HepG2 (cell line): ENCODE measurements around the gene KANSL1. TPM values are rescaled to one million over a fixed set of nuclear protein-coding genes. Genes with fewer than 3 reads are reported as not detected.

ENCODE experiments used
- ATAC-seq: fragments of 200-7000 bp; cut with Tn5 transposase; 3 replicates; pipeline ENCODE4 v1.9.1; 2020; ENCODE audit warnings: mild to moderate bottlenecking, moderate library complexity
- BruUV-seq: library from RNA; stranded (reverse); fragments of 400-500 nt; replicated peaks from 2 replicates; lab custom pipeline; 2021; lab: Mats Ljungman, UMichigan
- CTCF ChIA-PET: fragments of 300-600 bp; formaldehyde crosslinking; extraction: SDS; loops from one replicate; lab custom pipeline; 2021; ENCODE audit warnings: low total read pairs, inconsistent platforms, low intra/inter-chr PET ratio; lab: Yijun Ruan, JAX
- POLR2A ChIA-PET: fragments of 350-600 bp; sonication (Branson Sonifier 250); formaldehyde crosslinking; loops from one replicate; lab custom pipeline; 2020; ENCODE audit warnings: antibody characterized with exemption, inconsistent platforms; lab: Yijun Ruan, JAX
- DNase-seq: peaks from one replicate; pipeline ENCODE4 v3.0.0-alpha.2; 2015; ENCODE audit warnings: low spot score
- FAIRE-seq: peaks from 3 replicates; lab custom pipeline; 2011; peaks lifted over from hg19 to GRCh38; lab: Jason Lieb, UNC
- H2AFZ ChIP-seq: one replicate; pipeline ENCODE4 v1.6.1; 2011; ENCODE audit warnings: low read length, inconsistent platforms
- H3K27ac ChIP-seq: fragments of 300-600 bp; 3 replicates; pipeline ENCODE4 v1.8.0; 2011; ENCODE audit warnings: mixed run types, mild to moderate bottlenecking, mixed read lengths, low read length, inconsistent platforms; ENCODE audit not compliant: insufficient read depth; ENCODE audit errors: extremely low read length
- H3K27me3 ChIP-seq, 2 experiments: fragments of 200-600 bp in 1 of 2; 2 replicates in 1 of 2; 3 replicates in 1 of 2; pipeline versions ENCODE4 v1.6.0 to v1.8.0; 2011; ENCODE audit warnings: low read length in 2 of 2, mild to moderate bottlenecking in 2 of 2, moderate library complexity in 2 of 2, inconsistent platforms in 1 of 2; ENCODE audit not compliant: insufficient read depth in 2 of 2, control insufficient read depth in 1 of 2
- H3K36me3 ChIP-seq, 2 experiments: fragments of 200-600 bp in 1 of 2; replicated peaks in 1 of 2; 2 replicates in 1 of 2; 3 replicates in 1 of 2; pipeline versions ENCODE4 v1.5.1 to v1.8.0; 2011; ENCODE audit warnings: low read length in 2 of 2, inconsistent platforms in 1 of 2; ENCODE audit not compliant: insufficient read depth in 2 of 2, control insufficient read depth in 1 of 2
- H3K4me1 ChIP-seq: 2 replicates; pipeline ENCODE4 v1.5.1; 2012; ENCODE audit warnings: low read length, inconsistent platforms; ENCODE audit not compliant: insufficient read depth
- H3K4me2 ChIP-seq: 2 replicates; pipeline ENCODE4 v1.6.0; 2011; ENCODE audit warnings: low read depth, low read length, inconsistent platforms
- H3K4me3 ChIP-seq, 3 experiments: fragments of 200-600 bp in 1 of 3; sonication (generic), shearing (Covaris generic) in 1 of 3; replicated peaks in 1 of 3; 2 replicates each; pipeline ENCODE4 v1.5.1; 2011 to 2016; ENCODE audit warnings: low read length in 3 of 3, inconsistent platforms in 2 of 3, low read depth in 2 of 3, mild to moderate bottlenecking in 2 of 3, control low read depth in 1 of 3, mixed read lengths in 1 of 3; ENCODE audit not compliant: insufficient read depth in 1 of 3
- H3K79me2 ChIP-seq: one replicate; pipeline ENCODE4 v1.6.1; 2011; ENCODE audit warnings: low read length, inconsistent platforms; ENCODE audit not compliant: insufficient read depth
- H3K9ac ChIP-seq: 2 replicates; pipeline ENCODE4 v1.6.0; 2011; ENCODE audit warnings: mild to moderate bottlenecking, low read depth, low read length, inconsistent platforms; ENCODE audit not compliant: insufficient read depth
- H3K9me3 ChIP-seq: 2 replicates; pipeline ENCODE4 v1.5.1; 2012; ENCODE audit warnings: mild to moderate bottlenecking, low read length
- H4K20me1 ChIP-seq: 2 replicates; pipeline ENCODE4 v1.6.0; 2011; ENCODE audit warnings: inconsistent platforms, mild to moderate bottlenecking, low read length, moderate library complexity; ENCODE audit not compliant: insufficient read depth
- DDIT3 ChIP-seq: sonication (generic); formaldehyde crosslinking; IDR thresholded peaks from 2 replicates; pipeline ENCODE4 v1.4.0; 2020; ENCODE audit warnings: mild to moderate bottlenecking, missing genetic modification reagents
- DMTF1 ChIP-seq: sonication (generic); formaldehyde crosslinking; IDR thresholded peaks from 2 replicates; pipeline ENCODE4 v1.4.0; 2020; ENCODE audit warnings: mild to moderate bottlenecking, missing genetic modification reagents
- GZF1 ChIP-seq: sonication (generic); formaldehyde crosslinking; IDR thresholded peaks from 2 replicates; pipeline ENCODE4 v1.5.1; 2020; ENCODE audit warnings: mild to moderate bottlenecking, missing genetic modification reagents
- HNF4A ChIP-seq: sonication (generic); formaldehyde crosslinking; IDR thresholded peaks from 2 replicates; pipeline ENCODE4 v1.4.0; 2020; ENCODE audit warnings: missing genetic modification reagents
- SMARCE1 ChIP-seq: fragments of 450-650 bp; IDR thresholded peaks from 2 replicates; pipeline ENCODE4 v1.6.1; 2017; ENCODE audit warnings: borderline replicate concordance
- TBX2 ChIP-seq: sonication (generic); formaldehyde crosslinking; IDR thresholded peaks from 2 replicates; pipeline ENCODE4 v1.5.0; 2020; ENCODE audit warnings: missing genetic modification reagents, mild to moderate bottlenecking, borderline replicate concordance
- ZBTB7A ChIP-seq: sonication (generic); formaldehyde crosslinking; IDR thresholded peaks from 2 replicates; pipeline ENCODE4 v1.8.0; 2022; ENCODE audit warnings: mild to moderate bottlenecking, missing genetic modification reagents
- ZNF350 ChIP-seq: sonication (generic); formaldehyde crosslinking; IDR thresholded peaks from 2 replicates; pipeline ENCODE4 v1.4.0; 2020; ENCODE audit warnings: mild to moderate bottlenecking, low read depth, missing genetic modification reagents, borderline replicate concordance
- ZNF431 ChIP-seq: sonication (generic); formaldehyde crosslinking; IDR thresholded peaks from 2 replicates; pipeline ENCODE4 v1.9.0; 2022; ENCODE audit warnings: missing genetic modification reagents, low read depth, mild to moderate bottlenecking, borderline replicate concordance
- ZNF567 ChIP-seq: sonication (generic); formaldehyde crosslinking; IDR thresholded peaks from 2 replicates; pipeline ENCODE4 v1.8.1; 2023; ENCODE audit warnings: mild to moderate bottlenecking, missing genetic modification reagents, borderline replicate concordance
- ZNF576 ChIP-seq: sonication (generic); formaldehyde crosslinking; IDR thresholded peaks from 2 replicates; pipeline ENCODE4 v1.4.0; 2020; ENCODE audit warnings: mild to moderate bottlenecking, missing genetic modification reagents
- ZNF580 ChIP-seq: IDR thresholded peaks from 2 replicates; pipeline ENCODE4 v1.6.1; 2016; ENCODE audit warnings: low read depth, borderline replicate concordance
- ZNF674 ChIP-seq: sonication (generic); formaldehyde crosslinking; IDR thresholded peaks from 2 replicates; pipeline ENCODE4 v1.5.0; 2020; ENCODE audit warnings: low read depth, mild to moderate bottlenecking, missing genetic modification reagents
- ZNF878 ChIP-seq: sonication (generic); formaldehyde crosslinking; IDR thresholded peaks from 2 replicates; pipeline ENCODE4 v1.8.1; 2023; ENCODE audit warnings: mild to moderate bottlenecking, missing genetic modification reagents, moderate library complexity
- WGBS: methylation state at CpG from one replicate; pipeline ENCODE4 v1.1.6; 2017; ENCODE audit warnings: low lambda C conversion rate; 5-methylcytosine and 5-hydroxymethylcytosine counted together
- in situ Hi-C: cut with HindIII; loops from 2 replicates; pipeline ENCODE4 v1.10.0; 2017; ENCODE audit warnings: low pct_unique_long_range_greater_than_20kb; ENCODE audit not compliant: extremely low pct_ligation_motif_present
- intact Hi-C: fragments of 100-400 bp; cut with micrococcal nuclease; formaldehyde crosslinking; loops from one replicate; pipeline ENCODE4 v1.10.0; 2022; ENCODE audit not compliant: unreplicated experiment
- polyA plus RNA-seq, 8 experiments: library from polyadenylated mRNA; depleted of rRNA in 3 of 8; stranded (reverse) in 7 of 8; unstranded in 1 of 8; fragments of >200 nt; fragmentation: Illumina TruSeq in 4 of 8; extraction: Trizol in 4 of 8; gene quantifications; 2 replicates each; pipeline versions ENCODE4 v1.2.1 to v1.2.3, GENCODE V29; 2011 to 2016; ENCODE audit warnings: low read depth in 4 of 8, missing spikeins in 1 of 8, mixed read lengths in 1 of 8; ENCODE audit not compliant: insufficient read depth in 1 of 8
- total RNA-seq, 5 experiments: library from RNA; depleted of rRNA; stranded (reverse); fragments of >200 nt; fragmentation: Illumina TruSeq; extraction: Trizol; gene quantifications; 2 replicates each; pipeline ENCODE4 v1.2.3, GENCODE V29; 2016; ENCODE audit warnings: low read depth in 1 of 5

KANSL1 gene
- total and polyA plus RNA-seq, 2 of the 13 experiments (the other 11 are each of a cell fraction or from before 2014, with no cell fraction given), result 24.0 to 59.6 TPM

GRCh38 chr17:46199379-46199778 is 6.2 kb upstream of the KANSL1 start:
- intact Hi-C loops (loop anchor here (10.0 kb wide), 1 partner anchor 125 kb away; no protein-coding TSS in a partner anchor), in situ Hi-C loops (no loop called here)
- H3K27me3 ChIP-seq, result no peaks in the 10 kb centered on the region
- POLR2A ChIA-PET, result no interaction called here
- no peak overlapping the region for H3K4me3 ChIP-seq
- H3K27ac ChIP-seq, result no peak overlapping the region
- no TSS peak for BruUV-seq
- H3K79me2 ChIP-seq, result peaks cover 96% of the 10 kb centered on the region
- no peaks in the 10 kb centered on the region for H3K9me3 ChIP-seq
- H4K20me1 ChIP-seq, result peaks cover 9% of the 10 kb centered on the region; the same call in 1 of the 2 replicates
- FAIRE-seq (no peak), ATAC-seq (no peak), DNase-seq (no peak)
- CTCF ChIA-PET, result no interaction called here
- H3K36me3 ChIP-seq, result 0 out of 5 replicates have a peak, but pooled peaks cover 0 to 1% of the 10 kb centered on the region in 2 experiments
- no peak overlapping the region for H3K4me2 ChIP-seq
- H3K4me1 ChIP-seq, result peaks cover 58% of the 10 kb centered on the region
- no peak overlapping the region for H2AFZ ChIP-seq
- H3K9ac ChIP-seq, result no peak overlapping the region
- TF ChIP-seq ZNF431 (CRISPR knock-in tag) (no peak), ZNF576 (CRISPR knock-in tag) (no peak), TBX2 (CRISPR knock-in tag) (no peak), ZNF567 (no peak), DMTF1 (CRISPR knock-in tag) (no peak)

- peaks cover 88% of the 10 kb centered on the region for H3K79me2 ChIP-seq
- no peaks in the 10 kb centered on the region for H3K27me3 ChIP-seq
- no peak overlapping the region for H3K27ac ChIP-seq
- in situ Hi-C loops, result no loop called here
- intact Hi-C loops, result loop anchor here (10.0 kb wide), 1 partner anchor 123 kb away; no protein-coding TSS in a partner anchor
- ATAC-seq (no peak), FAIRE-seq (no peak), DNase-seq (no peak)
- 0 out of 5 replicates have a peak, but pooled peaks cover 0 to 1% of the 10 kb centered on the region in 2 experiments for H3K36me3 ChIP-seq
- ChIA-PET CTCF (no interaction called here), POLR2A (no interaction called here)
- no peak overlapping the region for H3K4me3 ChIP-seq
- H3K9me3 ChIP-seq, result no peaks in the 10 kb centered on the region
- TF ChIP-seq DDIT3 (CRISPR knock-in tag) (no peak), ZNF580 (CRISPR knock-in tag) (no peak), ZNF350 (CRISPR knock-in tag) (no peak), HNF4A (CRISPR knock-in tag) (no peak), ZBTB7A (CRISPR knock-in tag) (no peak), GZF1 (no peak), SMARCE1 (no peak), ZNF674 (no peak), ZNF878 (no peak)
- no peak overlapping the region for H3K9ac ChIP-seq
- peaks cover 52% of the 10 kb centered on the region for H3K4me1 ChIP-seq
- H3K4me2 ChIP-seq, result no peak overlapping the region
- WGBS, result 96% methylated on average over 1 of the region's 1 CpG
- H4K20me1 ChIP-seq, result peaks cover 9% of the 10 kb centered on the region; the same call in 1 of the 2 replicates
- H2AFZ ChIP-seq, result no peak overlapping the region
- no TSS peak for BruUV-seq
Observed at GRCh38 chr17:46198233-46198632, 5.0 kb upstream of the KANSL1 start.
